Naive thymus-derived CD8-positive, alpha-beta T cell (primary cell): Measurements from ENCODE around the gene CENPP. TPM values are rescaled to one million over a fixed set of nuclear protein-coding genes. Genes with fewer than 3 reads are reported as not detected.

Experiments used
- ATAC-seq, 2 donors: fragments of 150-1000 bp; cut with Tn5 transposase in 1 of 2; sonication (Bioruptor Pico), chemical (Tn5 transposase) in 1 of 2; 1 replicate in 1 of 2; 2 replicates in 1 of 2; pipeline ENCODE4 v1.10.0; 2021; ENCODE audit warnings: mild to moderate bottlenecking in 2 of 2, moderate library complexity in 2 of 2
- POLR2A ChIA-PET: fragments of 350-600 bp; sonication (Branson Sonifier 250); formaldehyde crosslinking; loops from one replicate; lab custom pipeline; 2021; ENCODE audit warnings: antibody characterized with exemption; lab: Charles Lee
- DNase-seq, 10 donors: peaks; one replicate each; pipeline versions ENCODE4 v3.0.0 to v3.0.0-alpha.2; 2020 to 2022
- H3K27ac Mint-ChIP-seq, 10 donors: one replicate each; pipeline ENCODE4 v1.8.0; 2020 to 2022; ENCODE audit warnings: mild to moderate bottlenecking in 10 of 10, mixed read lengths in 10 of 10, moderate library complexity in 4 of 10, inconsistent platforms in 1 of 10
- H3K27me3 Mint-ChIP-seq, 5 donors: one replicate each; pipeline ENCODE4 v1.8.0; 2021 to 2022; ENCODE audit warnings: mixed read lengths in 5 of 5
- H3K36me3 Mint-ChIP-seq, 3 donors: one replicate each; pipeline ENCODE4 v1.8.0; 2020 to 2022; ENCODE audit warnings: mixed read lengths in 3 of 3, mild to moderate bottlenecking in 2 of 3, inconsistent platforms in 1 of 3
- H3K4me1 Mint-ChIP-seq, 4 donors: one replicate each; pipeline ENCODE4 v1.8.0; 2021 to 2022; ENCODE audit warnings: mixed read lengths in 4 of 4
- H3K4me3 Mint-ChIP-seq, 10 donors: one replicate each; pipeline ENCODE4 v1.8.0; 2020 to 2022; ENCODE audit warnings: mild to moderate bottlenecking in 10 of 10, mixed read lengths in 10 of 10, moderate library complexity in 6 of 10, inconsistent platforms in 1 of 10
- H3K9me3 Mint-ChIP-seq, 9 donors: one replicate each; pipeline ENCODE4 v1.8.0; 2020 to 2022; ENCODE audit warnings: mixed read lengths in 9 of 9, mild to moderate bottlenecking in 3 of 9, inconsistent platforms in 1 of 9, moderate library complexity in 1 of 9
- polyA plus RNA-seq, 3 donors: library from polyadenylated mRNA; unstranded; fragments of 300-500 nt; fragmentation: Illumina TruSeq; gene quantifications; one replicate each; pipeline ENCODE4 v1.2.3, GENCODE V29; 2021
- total RNA-seq, 8 experiments: library from RNA in 2 of 8; stranded (reverse) in 2 of 8; gene quantifications; one replicate each; pipeline ENCODE4 v1.2.3 and lab custom pipeline; 2021 to 2026

CENPP gene
- total and polyA plus RNA-seq, 5 experiments from 2014 or later, result 2.4 to 5.2 (median 4.4) TPM

DNA sequence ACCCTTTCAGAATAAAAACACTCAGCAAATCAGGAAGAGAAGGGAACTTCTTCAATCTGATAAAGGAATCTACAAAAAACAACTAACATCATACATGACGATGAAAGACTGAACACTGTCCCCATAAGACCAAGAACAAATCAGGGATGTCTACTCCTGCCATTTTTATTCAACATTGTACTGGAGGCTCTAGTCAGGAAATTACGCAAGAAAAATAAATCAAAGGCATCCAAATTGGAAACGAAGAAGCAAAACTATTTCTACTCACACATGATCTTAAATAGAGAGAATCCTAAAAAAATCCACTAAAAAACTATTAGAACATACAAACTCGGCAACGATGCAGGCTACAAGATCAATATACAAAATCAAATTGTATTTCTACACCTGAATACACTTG is 301.9 kb downstream of the CENPP start:
- Mint-ChIP-seq H3K27me3 (no peaks in the 10 kb centered on the region), H3K4me1 (peaks cover 0 to 4% (median 2%) of the 10 kb centered on the region in 4 donors), H3K9me3 (no peaks in the 10 kb centered on the region), H3K36me3 (peaks cover 17 to 84% (median 33%) of the 10 kb centered on the region in 3 donors), H3K27ac (peak overlapping the region in 2 of 10 donors; percentile 12 to 27), H3K4me3 (no peak overlapping the region)
- no peak for ATAC-seq
- no peak for DNase-seq
- POLR2A ChIA-PET, result no interaction called here

DNA sequence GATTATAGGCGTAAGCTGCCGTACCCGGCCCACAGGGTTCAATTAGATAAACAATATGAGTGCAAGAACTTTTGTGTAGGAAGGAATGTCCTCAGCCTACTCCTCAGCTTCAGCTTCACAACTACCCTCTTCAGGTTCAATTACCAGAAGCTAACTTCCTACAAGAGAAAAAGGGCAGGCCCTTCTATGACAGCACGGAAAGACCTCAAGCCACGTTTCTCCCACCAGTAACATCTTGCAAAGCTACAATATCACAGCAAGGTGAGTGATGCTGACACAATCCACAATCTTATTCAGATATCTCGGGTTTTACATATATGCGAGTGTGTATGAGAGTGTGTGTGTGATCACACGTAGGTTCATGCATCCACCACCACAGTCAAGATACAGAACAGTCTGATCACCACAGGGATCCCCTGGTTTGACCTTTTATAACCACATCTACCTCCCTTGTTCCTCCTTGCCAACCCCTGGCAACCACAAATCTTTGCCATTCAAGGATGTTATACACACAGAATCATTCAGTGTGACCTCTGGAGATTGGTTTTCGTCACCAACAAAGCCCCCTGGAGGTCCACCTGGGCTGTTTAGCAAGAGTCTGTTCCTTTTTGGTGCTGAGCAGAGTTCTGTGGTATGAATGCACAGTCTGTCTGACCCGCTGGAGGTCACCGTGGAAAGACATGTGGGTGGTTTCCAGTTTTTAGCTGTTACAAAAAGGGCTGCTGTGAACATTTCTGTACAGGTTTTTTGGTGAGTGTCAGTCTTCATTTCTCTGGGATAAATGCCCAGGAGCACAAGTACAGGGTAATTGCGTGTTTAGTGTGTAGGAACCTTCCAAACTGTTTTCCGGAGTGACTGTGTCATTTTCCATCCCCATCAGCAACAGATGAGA is 305.9 kb downstream of the CENPP start:
- POLR2A ChIA-PET, result no interaction called here
- Mint-ChIP-seq H3K9me3 (no peaks in the 10 kb centered on the region), H3K27ac (peak overlapping the region in 1 of 10 donors; percentile 58), H3K27me3 (no peaks in the 10 kb centered on the region), H3K4me1 (peaks cover 0 to 7% (median 0%) of the 10 kb centered on the region in 4 donors), H3K36me3 (peaks cover 17 to 92% (median 36%) of the 10 kb centered on the region in 3 donors), H3K4me3 (no peak overlapping the region)
- DNase-seq (no peak), ATAC-seq (no peak)

DNA sequence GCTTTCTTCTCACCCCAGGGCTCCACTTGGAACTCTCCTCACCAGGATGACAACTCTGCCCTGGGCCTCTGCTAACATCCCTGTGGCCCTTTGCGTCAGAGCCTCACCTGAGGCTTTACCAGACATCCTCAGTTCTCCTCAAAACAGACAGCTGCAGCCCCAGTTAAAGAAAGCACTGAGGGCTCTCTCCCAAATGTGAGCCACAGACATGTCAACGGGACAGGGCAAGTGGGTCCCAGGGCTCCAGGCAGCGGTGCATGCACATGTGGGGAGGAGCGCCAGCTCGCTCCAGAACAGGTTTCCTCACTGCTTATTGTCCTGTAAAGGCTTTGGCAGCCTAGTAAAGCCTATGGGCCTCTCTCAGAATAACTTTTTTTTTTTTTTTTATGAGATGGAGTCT is 306.9 kb downstream of the CENPP start:
- ATAC-seq (no peak), DNase-seq (no peak)
- no peak overlapping the region for H3K27ac Mint-ChIP-seq
- H3K4me3 Mint-ChIP-seq, result no peak overlapping the region
- peaks cover 0 to 5% (median 0%) of the 10 kb centered on the region in 4 donors for H3K4me1 Mint-ChIP-seq
- H3K9me3 Mint-ChIP-seq, result no peaks in the 10 kb centered on the region
- POLR2A ChIA-PET, result no interaction called here
- peaks cover 17 to 92% (median 33%) of the 10 kb centered on the region in 3 donors for H3K36me3 Mint-ChIP-seq
- H3K27me3 Mint-ChIP-seq, result no peaks in the 10 kb centered on the region

DNA sequence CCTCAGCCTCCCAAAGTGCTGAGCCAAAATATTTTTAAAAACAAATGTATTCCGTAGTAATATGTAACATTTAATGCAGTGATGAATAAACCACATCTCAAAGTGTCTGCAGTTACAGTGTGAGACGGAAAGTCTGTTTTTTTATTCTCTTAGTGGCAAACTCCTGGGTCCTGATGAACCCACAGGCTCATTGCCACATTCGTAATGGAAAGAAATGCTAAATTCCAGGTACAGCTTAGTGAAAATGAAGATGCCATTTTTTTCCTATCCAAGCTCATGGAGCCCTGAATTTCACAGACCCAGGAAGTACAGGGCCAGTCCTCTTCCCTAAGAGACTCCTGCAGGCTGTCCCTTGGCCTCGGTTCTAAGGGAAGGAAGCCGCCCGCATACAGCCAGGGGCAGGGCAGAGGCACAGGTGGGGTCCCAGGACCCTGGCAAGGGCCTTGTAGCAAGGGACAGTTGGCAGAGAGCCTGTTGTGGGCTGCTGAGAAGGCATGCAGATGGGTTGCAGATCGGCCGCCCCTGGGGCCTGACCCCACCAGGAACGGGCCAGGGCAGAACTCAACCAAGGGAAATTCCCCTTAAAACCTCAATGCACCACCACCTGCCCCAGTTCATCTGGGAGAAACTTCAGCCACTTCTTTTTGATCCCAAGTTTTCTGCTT is 308.0 kb downstream of the CENPP start:
- POLR2A ChIA-PET, result no interaction called here
- peaks cover 0 to 4% (median 0%) of the 10 kb centered on the region in 4 donors for H3K4me1 Mint-ChIP-seq

DNA sequence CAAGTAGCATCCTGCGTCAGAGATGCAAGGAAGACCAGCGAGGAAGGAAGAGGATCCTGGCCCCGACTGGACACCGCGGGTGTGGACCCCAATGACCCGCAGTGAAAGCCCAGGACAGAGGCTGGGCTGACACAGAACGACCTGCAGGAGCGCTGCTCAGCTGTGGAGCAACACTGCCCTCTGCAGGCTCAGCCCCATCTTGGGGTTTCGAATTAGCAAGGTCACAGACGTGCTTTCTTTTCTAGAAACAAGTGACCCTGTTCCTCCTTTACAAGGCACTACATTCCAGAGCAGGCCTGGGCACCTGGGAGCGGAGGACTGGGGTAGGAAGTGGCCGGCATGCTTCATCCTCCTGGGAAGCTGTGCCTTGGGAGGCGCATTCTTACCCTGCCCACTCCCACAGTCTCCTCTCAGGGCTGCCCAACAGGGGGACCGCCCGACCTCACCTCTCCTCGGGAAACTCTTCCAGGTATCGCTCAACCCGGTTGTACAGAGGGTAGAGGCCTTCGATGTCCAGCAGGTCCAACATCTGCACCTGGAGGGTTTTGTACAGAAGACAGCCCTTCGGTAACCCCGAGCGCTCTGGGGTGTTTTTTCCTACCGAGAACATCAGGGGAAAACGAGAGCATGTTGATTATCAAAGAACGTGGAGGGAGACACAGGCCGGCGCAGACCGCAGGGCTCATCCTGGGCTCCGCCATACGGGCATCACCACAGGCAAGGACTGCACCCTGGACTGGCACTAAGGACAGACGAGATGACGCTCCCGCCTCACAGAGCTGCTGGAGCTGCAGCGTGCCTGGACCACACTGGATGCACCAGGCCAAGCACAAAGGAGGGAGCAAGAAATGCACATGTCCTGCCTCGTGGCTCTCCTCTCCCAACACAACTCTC is 309.2 kb downstream of the CENPP start:
- DNase-seq (peak in 9 of 10 donors; percentile 24 to 55 (median 40)), ATAC-seq (peak; percentile 68 to 79)
- H3K27me3 Mint-ChIP-seq, result no peaks in the 10 kb centered on the region
- POLR2A ChIA-PET, result interaction anchor here (0.6 kb wide), 1 partner anchor 1082 kb away, joined by 5 read pairs; no protein-coding TSS in a partner anchor
- no peak overlapping the region for H3K4me3 Mint-ChIP-seq
- H3K36me3 Mint-ChIP-seq, result peaks cover 7 to 89% (median 20%) of the 10 kb centered on the region in 3 donors
- no peaks in the 10 kb centered on the region for H3K9me3 Mint-ChIP-seq
- H3K4me1 Mint-ChIP-seq, result peaks cover 0 to 4% (median 0%) of the 10 kb centered on the region in 4 donors
- no peak overlapping the region for H3K27ac Mint-ChIP-seq

More for the DNA sequence above, 308.0 kb downstream of the CENPP start:
- Mint-ChIP-seq H3K9me3 (no peaks in the 10 kb centered on the region), H3K36me3 (peaks cover 12 to 92% (median 28%) of the 10 kb centered on the region in 3 donors), H3K4me3 (no peak overlapping the region), H3K27me3 (no peaks in the 10 kb centered on the region), H3K27ac (no peak overlapping the region)
- no peak for DNase-seq
- ATAC-seq, result no peak

DNA sequence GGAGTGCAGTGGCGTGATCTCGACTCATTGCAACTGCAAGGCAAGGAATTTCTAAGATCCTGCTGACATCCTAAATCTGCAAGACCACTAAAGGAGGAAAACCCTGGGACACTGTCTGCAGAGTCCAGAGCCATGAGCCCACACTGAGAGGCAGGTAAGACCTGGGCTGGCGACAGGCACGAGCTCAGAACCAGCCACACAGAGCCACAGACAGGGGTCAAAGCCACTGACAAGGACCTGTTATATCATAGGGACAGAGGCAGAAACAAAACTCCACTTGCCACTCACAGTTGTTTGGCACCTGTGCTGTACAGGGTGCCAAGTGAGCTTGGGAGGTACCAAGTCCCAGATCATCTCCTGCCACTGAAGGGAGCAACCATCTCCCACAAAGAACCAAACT is 310.0 kb downstream of the CENPP start:
- H3K4me3 Mint-ChIP-seq, result no peak overlapping the region
- peaks cover 0 to 2% (median 0%) of the 10 kb centered on the region in 4 donors for H3K4me1 Mint-ChIP-seq
- no peak for DNase-seq
- POLR2A ChIA-PET, result no interaction called here
- peak overlapping the region in 2 of 10 donors; percentile 24 to 38 for H3K27ac Mint-ChIP-seq
- ATAC-seq, result no peak
- no peaks in the 10 kb centered on the region for H3K27me3 Mint-ChIP-seq
- H3K9me3 Mint-ChIP-seq, result no peaks in the 10 kb centered on the region
- H3K36me3 Mint-ChIP-seq, result peaks cover 0 to 86% (median 13%) of the 10 kb centered on the region in 3 donors

DNA sequence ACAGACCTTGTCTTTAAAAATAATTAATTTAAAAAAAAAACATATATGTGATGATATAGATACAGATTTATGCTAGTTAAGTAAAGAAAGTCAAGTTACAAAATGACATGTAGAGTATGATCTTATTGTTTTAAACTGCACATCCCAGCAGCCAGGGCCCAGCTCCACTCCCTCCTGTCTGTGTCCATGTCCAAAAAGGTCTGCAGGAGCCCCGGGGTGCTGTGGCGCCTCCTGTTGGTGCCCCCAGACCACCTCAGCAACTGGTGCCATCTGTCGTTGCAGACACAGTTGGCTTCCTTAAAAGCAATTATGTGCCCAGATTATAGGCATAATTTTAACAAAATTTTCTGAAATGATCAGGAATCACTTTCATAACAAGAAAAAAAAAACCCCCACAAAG is 310.9 kb downstream of the CENPP start:
- no peak for DNase-seq
- H3K27ac Mint-ChIP-seq, result no peak overlapping the region
- H3K36me3 Mint-ChIP-seq, result peaks cover 0 to 88% (median 12%) of the 10 kb centered on the region in 3 donors

DNA sequence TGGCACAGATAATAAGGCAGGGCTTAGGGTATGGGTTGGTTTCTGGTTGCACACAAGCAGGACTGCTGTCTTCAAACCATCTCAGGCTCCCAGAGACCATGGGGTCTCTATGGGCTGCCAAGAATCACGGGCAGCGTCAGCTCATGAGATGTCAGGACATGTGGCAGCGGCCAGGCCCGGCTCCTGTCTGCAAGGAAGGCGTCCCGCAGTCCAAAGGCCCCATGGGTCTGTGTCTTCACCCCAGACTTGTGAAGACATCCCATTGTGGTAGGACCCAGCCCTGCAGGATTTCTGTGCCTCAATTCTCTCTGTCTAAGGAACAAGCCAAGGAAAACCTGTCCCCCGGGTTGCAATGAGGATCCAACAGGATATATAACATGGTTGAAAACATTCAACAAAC is 311.6 kb downstream of the CENPP start:
- peaks cover 0 to 87% (median 5%) of the 10 kb centered on the region in 3 donors for H3K36me3 Mint-ChIP-seq
- POLR2A ChIA-PET, result no interaction called here
- no peaks in the 10 kb centered on the region for H3K9me3 Mint-ChIP-seq
- no peak overlapping the region for H3K4me3 Mint-ChIP-seq
- no peak overlapping the region for H3K27ac Mint-ChIP-seq
- no peaks in the 10 kb centered on the region for H3K27me3 Mint-ChIP-seq
- H3K4me1 Mint-ChIP-seq, result peaks cover 0 to 2% (median 0%) of the 10 kb centered on the region in 4 donors
- DNase-seq (no peak), ATAC-seq (no peak)

More for the DNA sequence above, 310.9 kb downstream of the CENPP start:
- Mint-ChIP-seq H3K4me3 (no peak overlapping the region), H3K27me3 (no peaks in the 10 kb centered on the region), H3K4me1 (peaks cover 0 to 2% (median 0%) of the 10 kb centered on the region in 4 donors), H3K9me3 (no peaks in the 10 kb centered on the region)
- POLR2A ChIA-PET, result no interaction called here
- ATAC-seq, result no peak

DNA sequence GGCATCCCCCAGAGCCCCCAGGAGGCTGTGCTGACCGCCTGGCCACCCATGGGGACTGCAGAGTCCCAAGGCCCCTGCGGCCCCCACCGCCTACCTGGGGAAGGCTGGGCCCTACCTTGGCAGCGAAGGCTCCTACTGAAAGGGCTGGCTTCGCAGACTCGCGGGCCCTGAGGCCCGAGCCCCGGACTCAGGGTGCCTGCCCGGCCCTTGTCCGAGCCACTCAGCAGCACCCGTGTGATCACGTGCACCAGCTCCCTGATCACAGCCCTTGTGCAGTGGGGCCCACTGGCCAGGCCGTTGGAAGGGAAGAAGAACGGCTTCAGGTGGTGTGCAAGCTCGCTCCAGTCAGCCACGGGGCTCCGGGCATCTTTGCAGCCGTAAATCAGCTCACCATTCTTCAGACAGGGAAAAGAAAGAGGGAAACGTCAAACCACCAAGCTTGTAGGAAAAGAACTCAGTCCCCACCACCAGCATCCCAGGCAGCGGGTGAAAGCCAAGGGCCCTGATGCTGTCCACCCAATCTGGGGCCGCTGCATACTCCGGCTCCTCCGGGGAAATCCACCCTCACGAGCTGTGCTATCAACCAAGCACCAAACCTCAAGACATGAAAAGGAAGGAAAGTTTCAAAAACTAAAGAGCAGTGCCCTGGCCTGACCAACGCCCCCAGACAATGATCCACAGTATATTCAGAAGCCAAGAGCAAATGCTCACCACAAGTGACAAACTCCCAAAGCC is 312.3 kb downstream of the CENPP start:
- DNase-seq (no peak), ATAC-seq (no peak)
- Mint-ChIP-seq H3K27ac (peak overlapping the region in 1 of 10 donors; percentile 4), H3K36me3 (peaks cover 0 to 88% (median 9%) of the 10 kb centered on the region in 3 donors), H3K9me3 (no peaks in the 10 kb centered on the region), H3K27me3 (no peaks in the 10 kb centered on the region), H3K4me3 (no peak overlapping the region), H3K4me1 (peaks cover 0 to 2% (median 0%) of the 10 kb centered on the region in 4 donors)
- POLR2A ChIA-PET, result no interaction called here

DNA sequence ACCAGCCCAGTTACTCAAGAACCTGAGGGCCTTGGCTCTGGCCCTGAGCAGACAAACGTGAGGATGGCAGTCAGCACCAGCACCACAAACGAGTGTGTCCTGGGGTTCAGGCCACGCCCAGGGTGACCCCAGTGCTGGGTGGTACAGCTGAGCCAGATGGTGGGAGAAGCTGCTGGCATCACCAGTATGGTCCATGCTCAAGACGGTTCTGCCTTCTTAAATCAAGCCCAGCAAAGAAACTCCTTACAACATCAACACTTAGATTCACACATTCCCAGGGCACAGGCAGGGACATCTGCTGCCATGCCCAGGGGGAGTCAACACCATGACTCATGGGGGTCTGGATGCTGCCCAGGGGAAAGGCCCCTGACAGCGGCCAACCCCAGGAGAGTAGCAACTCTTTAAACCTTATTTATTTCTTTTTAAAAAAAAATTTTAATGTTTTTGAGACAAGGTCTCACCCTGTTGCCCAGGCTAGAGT is 312.9 kb downstream of the CENPP start:
- DNase-seq (no peak), ATAC-seq (no peak)
- H3K4me3 Mint-ChIP-seq, result no peak overlapping the region
- H3K9me3 Mint-ChIP-seq, result no peaks in the 10 kb centered on the region
- no peaks in the 10 kb centered on the region for H3K27me3 Mint-ChIP-seq
- H3K27ac Mint-ChIP-seq, result peak overlapping the region in 1 of 10 donors; percentile 4
- peaks cover 0 to 2% (median 0%) of the 10 kb centered on the region in 4 donors for H3K4me1 Mint-ChIP-seq
- POLR2A ChIA-PET, result no interaction called here
- peaks cover 0 to 88% (median 6%) of the 10 kb centered on the region in 3 donors for H3K36me3 Mint-ChIP-seq

DNA sequence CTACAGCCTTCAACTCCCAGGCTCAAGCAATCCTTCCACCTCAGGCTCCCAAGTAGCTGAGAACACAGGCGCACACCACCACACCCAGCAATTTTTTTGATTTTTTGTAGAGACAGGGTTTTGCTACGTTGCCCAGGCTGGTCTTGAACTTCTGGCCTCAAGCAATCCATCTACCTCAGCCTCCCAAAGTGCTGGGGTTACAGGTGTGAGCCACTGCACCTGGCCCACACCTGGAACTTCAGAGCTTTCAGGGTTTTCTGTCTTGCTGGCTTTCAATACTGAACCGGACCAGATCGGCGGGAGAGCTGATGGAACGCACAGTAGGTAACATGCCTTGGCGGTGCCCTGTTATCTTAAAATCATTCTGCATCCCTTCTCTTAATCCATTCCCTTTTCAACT is 313.4 kb downstream of the CENPP start:
- H3K27ac Mint-ChIP-seq, result no peak overlapping the region
- ATAC-seq (no peak), DNase-seq (no peak)
- no peak overlapping the region for H3K4me3 Mint-ChIP-seq
- peaks cover 4 to 88% (median 5%) of the 10 kb centered on the region in 3 donors for H3K36me3 Mint-ChIP-seq
- H3K9me3 Mint-ChIP-seq, result no peaks in the 10 kb centered on the region
- peaks cover 0 to 2% (median 0%) of the 10 kb centered on the region in 4 donors for H3K4me1 Mint-ChIP-seq
- POLR2A ChIA-PET, result no interaction called here
- no peaks in the 10 kb centered on the region for H3K27me3 Mint-ChIP-seq
